ENCODE results near the gene ALDH2. TPM values are rescaled to one million over a fixed set of nuclear protein-coding genes. Genes with fewer than 3 reads are reported as not detected.
"Not testable (repeated sequence)": the region's sequence is repeated elsewhere in the genome, so short reads cannot be mapped to it uniquely, and the experiment has no call there.

The ALDH2 gene
- total RNA-seq, 2 donors from 2014 or later: 268 to 331 TPM

GRCh38 chr12:111816898-111817297 is 50.2 kb downstream of the ALDH2 start:
- DNase-seq; ATAC-seq; intact Hi-C loops (cut with DNase I): not testable (repeated sequence)

GRCh38 chr12:111818340-111818739 is 51.6 kb downstream of the ALDH2 start:
- ATAC-seq: no peak
- intact Hi-C loops (cut with DNase I): no loop called here

GRCh38 chr12:111819191-111820158 is 52.7 kb downstream of the ALDH2 start:
- DNase-seq: no peak
- intact Hi-C loops (cut with DNase I): no loop called here
- ATAC-seq: no peak

More at GRCh38 chr12:111818340-111818739, 51.6 kb downstream of the ALDH2 start:
- no peak for DNase-seq

- intact Hi-C loops (cut with DNase I); DNase-seq; ATAC-seq: not testable (repeated sequence)
Measured at GRCh38 chr12:111820828-111821227, 54.1 kb downstream of the ALDH2 start.

GRCh38 chr12:111822886-111823285 is 56.2 kb downstream of the ALDH2 start:
- no peak for DNase-seq
- intact Hi-C loops (cut with DNase I): no loop called here
- ATAC-seq: no peak

GRCh38 chr12:111823891-111824290 is 57.2 kb downstream of the ALDH2 start:
- ATAC-seq (no peak), DNase-seq (no peak)
- intact Hi-C loops (cut with DNase I): no loop called here

GRCh38 chr12:111824312-111824711 is 57.6 kb downstream of the ALDH2 start:
- intact Hi-C loops (cut with DNase I); ATAC-seq; DNase-seq: not testable (repeated sequence)

GRCh38 chr12:111825509-111825908 is 58.8 kb downstream of the ALDH2 start:
- DNase-seq: no peak
- ATAC-seq: no peak

GRCh38 chr12:111826316-111826715 is 59.6 kb downstream of the ALDH2 start:
- no peak for ATAC-seq

More at GRCh38 chr12:111825509-111825908, 58.8 kb downstream of the ALDH2 start:
- intact Hi-C loops (cut with DNase I): no loop called here

GRCh38 chr12:111826992-111827391 is 60.3 kb downstream of the ALDH2 start:
- no peak for DNase-seq
- ATAC-seq: no peak
- intact Hi-C loops (cut with DNase I): no loop called here

More at GRCh38 chr12:111826316-111826715, 59.6 kb downstream of the ALDH2 start:
- intact Hi-C loops (cut with DNase I): no loop called here
- DNase-seq: no peak

GRCh38 chr12:111827907-111828306 is 61.2 kb downstream of the ALDH2 start:
- no peak for ATAC-seq
- intact Hi-C loops (cut with DNase I): no loop called here
- DNase-seq: no peak

GRCh38 chr12:111828338-111828979 is 61.7 kb downstream of the ALDH2 start:
- intact Hi-C loops (cut with DNase I): no loop called here
- ATAC-seq (no peak), DNase-seq (no peak)

GRCh38 chr12:111829635-111830034 is 62.9 kb downstream of the ALDH2 start:
- ATAC-seq; DNase-seq; intact Hi-C loops (cut with DNase I): not testable (repeated sequence)

- DNase-seq: peak; percentile 35
- ATAC-seq; intact Hi-C loops (cut with DNase I): not testable (repeated sequence)
Measured at GRCh38 chr12:111834740-111835386, 68.1 kb downstream of the ALDH2 start.

GRCh38 chr12:111835531-111836181 is 68.9 kb downstream of the ALDH2 start:
- ATAC-seq; intact Hi-C loops (cut with DNase I); DNase-seq: not testable (repeated sequence)

GRCh38 chr12:111838353-111838752 is 71.6 kb downstream of the ALDH2 start:
- intact Hi-C loops (cut with DNase I): no loop called here
- no peak for ATAC-seq

GRCh38 chr12:111840807-111841206 is 74.1 kb downstream of the ALDH2 start:
- intact Hi-C loops (cut with DNase I): no loop called here
- no peak for ATAC-seq
- no peak for DNase-seq

More at GRCh38 chr12:111838353-111838752, 71.6 kb downstream of the ALDH2 start:
- DNase-seq: no peak

- intact Hi-C loops (cut with DNase I): no loop called here
- DNase-seq (no peak), ATAC-seq (no peak)
Measured at GRCh38 chr12:111841236-111841749, 74.6 kb downstream of the ALDH2 start.
